GM06990 (cell line): ENCODE results near the gene NES.

Experiments
- DNase-seq: peaks from one replicate; pipeline ENCODE4 v3.0.0-alpha.2; 2011; ENCODE audit not compliant: insufficient read length; ENCODE audit errors: extremely low read depth
- H3K27me3 ChIP-seq: replicated peaks from 2 replicates; pipeline ENCODE4 v1.6.0; 2011; ENCODE audit warnings: low read length; ENCODE audit not compliant: control insufficient read depth, insufficient read depth
- H3K36me3 ChIP-seq: 2 replicates; pipeline ENCODE4 v1.5.1; 2011; ENCODE audit warnings: low read length; ENCODE audit not compliant: control insufficient read depth, insufficient read depth
- H3K4me3 ChIP-seq: replicated peaks from 2 replicates; pipeline ENCODE4 v1.5.1; 2011; ENCODE audit warnings: low read depth, mild to moderate bottlenecking, control low read depth, low read length
- TF ChIP-seq, protein P1 (sequence below): IDR thresholded peaks from 2 replicates; pipeline ENCODE4 v1.5.1; 2011; ENCODE audit warnings: low read length, control low read depth, mild to moderate bottlenecking, inconsistent platforms; ENCODE audit not compliant: insufficient read depth, poor library complexity, severe bottlenecking

The NES gene

DNA sequence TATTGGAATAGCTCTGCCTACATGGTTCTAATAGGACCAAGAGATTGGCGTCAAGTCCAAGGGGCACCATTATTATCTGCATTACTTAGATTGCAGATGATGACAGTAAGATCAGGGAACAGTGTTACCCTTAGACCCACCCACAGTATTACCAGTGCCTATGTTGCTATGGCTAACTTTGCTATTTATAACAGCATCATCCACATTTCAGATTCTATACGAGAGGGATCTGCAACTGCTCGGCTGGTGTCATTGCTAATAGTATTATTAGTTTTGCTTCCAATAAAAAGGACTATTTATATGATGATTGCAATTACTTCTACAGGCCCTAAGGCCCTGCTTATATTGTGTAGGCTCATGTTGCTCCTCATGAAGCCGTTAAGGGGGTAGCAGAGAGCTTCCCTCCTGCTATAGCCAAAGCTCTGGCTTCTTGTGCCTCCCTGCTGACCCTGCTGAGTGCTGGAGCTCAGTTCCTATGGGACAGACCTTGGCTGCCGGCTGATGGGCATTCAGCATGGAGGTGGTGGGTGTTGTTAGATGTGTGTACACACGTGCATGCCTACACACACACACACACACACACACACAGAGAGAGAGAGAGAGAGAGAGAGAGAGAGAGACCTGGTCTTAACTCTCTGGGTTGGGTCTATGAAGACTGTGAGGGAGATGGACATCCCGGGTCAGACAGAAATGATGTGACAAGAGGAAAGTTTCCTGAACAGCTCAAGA, 34.0 kb downstream of the NES start:
- DNase-seq: no peak
- H3K4me3 ChIP-seq: no peak overlapping the region
- H3K36me3 ChIP-seq: no peaks in the 10 kb centered on the region; the same call in none of the 2 replicates
- TF ChIP-seq, protein P1, sequence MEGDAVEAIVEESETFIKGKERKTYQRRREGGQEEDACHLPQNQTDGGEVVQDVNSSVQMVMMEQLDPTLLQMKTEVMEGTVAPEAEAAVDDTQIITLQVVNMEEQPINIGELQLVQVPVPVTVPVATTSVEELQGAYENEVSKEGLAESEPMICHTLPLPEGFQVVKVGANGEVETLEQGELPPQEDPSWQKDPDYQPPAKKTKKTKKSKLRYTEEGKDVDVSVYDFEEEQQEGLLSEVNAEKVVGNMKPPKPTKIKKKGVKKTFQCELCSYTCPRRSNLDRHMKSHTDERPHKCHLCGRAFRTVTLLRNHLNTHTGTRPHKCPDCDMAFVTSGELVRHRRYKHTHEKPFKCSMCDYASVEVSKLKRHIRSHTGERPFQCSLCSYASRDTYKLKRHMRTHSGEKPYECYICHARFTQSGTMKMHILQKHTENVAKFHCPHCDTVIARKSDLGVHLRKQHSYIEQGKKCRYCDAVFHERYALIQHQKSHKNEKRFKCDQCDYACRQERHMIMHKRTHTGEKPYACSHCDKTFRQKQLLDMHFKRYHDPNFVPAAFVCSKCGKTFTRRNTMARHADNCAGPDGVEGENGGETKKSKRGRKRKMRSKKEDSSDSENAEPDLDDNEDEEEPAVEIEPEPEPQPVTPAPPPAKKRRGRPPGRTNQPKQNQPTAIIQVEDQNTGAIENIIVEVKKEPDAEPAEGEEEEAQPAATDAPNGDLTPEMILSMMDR: no peak
- H3K27me3 ChIP-seq: peaks cover 1% of the 10 kb centered on the region; the same call in 1 of the 2 replicates

DNA sequence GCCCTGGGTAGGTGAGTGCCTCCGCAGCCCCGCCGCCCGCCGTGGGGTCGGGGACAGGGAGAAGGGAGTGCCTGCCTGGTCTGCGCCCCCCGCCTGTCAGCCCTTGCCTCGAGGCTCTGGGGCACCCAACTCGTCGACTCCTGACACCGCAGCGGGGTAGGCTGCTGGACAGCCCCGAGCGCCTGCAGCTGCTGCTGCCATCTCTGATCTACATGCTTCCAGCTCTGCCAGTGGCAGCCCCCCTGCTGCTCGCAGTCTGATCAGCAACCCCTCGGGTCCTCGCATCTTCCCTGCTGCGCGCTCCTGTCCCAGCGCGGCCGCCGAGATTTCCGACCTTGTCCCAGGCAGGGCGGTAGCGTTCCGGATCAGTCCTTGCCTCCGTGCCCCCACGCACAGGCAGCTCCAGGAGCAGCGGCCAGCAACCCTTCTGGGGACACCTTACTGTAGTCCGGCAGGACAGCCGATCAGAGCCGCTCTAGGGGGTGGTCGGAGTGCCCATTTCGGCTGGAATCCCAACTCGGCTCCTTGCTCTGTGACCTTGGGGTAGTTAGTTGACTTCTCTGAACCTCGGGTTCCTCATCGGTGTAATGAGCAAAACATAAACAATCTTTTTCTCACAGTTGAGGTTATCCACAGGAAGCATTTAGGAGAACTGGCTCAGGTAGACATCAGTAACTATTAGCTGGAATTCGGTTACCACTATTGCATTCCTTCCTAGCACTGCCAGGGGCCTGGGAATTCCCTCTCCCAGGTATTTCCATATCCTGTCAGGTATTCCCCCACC, 34.8 kb downstream of the NES start:
- DNase-seq: no peak
- Histone ChIP-seq H3K27me3 (peaks cover 3% of the 10 kb centered on the region; the same call in 1 of the 2 replicates), H3K36me3 (no peaks in the 10 kb centered on the region; the same call in none of the 2 replicates), H3K4me3 (no peak overlapping the region)
- TF ChIP-seq, protein P1: no peak

DNA sequence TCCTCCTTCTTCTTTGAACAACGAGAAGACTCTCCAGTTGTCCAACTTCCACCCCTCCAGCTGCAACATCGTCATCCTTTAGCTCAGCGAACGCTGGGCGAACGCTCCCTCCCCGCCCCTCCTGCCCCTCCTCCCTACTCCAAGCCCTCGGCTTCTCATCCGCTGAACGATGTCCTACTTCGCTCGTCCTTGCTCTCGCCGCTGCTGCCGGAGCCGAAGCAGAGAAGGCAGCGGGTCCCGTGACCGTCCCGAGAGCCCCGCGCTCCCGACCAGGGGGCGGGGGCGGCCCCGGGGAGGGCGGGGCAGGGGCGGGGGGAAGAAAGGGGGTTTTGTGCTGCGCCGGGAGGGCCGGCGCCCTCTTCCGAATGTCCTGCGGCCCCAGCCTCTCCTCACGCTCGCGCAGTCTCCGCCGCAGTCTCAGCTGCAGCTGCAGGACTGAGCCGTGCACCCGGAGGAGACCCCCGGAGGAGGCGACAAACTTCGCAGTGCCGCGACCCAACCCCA, 35.4 kb downstream of the NES start, which contains the start of gene BCAN:
TSS of gene BCAN (plus strand) at position 357 of the 504 bp plus-strand sequence. CDS start 3,938 bp downstream, outside the sequence.
- Histone ChIP-seq H3K36me3 (no peaks in the 10 kb centered on the region; the same call in 1 of the 2 replicates), H3K4me3 (no peak within 1 kb of the TSS), H3K27me3 (peaks cover 3% of the 10 kb centered on the region; the same call in 1 of the 2 replicates)
- TF ChIP-seq, protein P1: no peak
- DNase-seq: no peak

DNA sequence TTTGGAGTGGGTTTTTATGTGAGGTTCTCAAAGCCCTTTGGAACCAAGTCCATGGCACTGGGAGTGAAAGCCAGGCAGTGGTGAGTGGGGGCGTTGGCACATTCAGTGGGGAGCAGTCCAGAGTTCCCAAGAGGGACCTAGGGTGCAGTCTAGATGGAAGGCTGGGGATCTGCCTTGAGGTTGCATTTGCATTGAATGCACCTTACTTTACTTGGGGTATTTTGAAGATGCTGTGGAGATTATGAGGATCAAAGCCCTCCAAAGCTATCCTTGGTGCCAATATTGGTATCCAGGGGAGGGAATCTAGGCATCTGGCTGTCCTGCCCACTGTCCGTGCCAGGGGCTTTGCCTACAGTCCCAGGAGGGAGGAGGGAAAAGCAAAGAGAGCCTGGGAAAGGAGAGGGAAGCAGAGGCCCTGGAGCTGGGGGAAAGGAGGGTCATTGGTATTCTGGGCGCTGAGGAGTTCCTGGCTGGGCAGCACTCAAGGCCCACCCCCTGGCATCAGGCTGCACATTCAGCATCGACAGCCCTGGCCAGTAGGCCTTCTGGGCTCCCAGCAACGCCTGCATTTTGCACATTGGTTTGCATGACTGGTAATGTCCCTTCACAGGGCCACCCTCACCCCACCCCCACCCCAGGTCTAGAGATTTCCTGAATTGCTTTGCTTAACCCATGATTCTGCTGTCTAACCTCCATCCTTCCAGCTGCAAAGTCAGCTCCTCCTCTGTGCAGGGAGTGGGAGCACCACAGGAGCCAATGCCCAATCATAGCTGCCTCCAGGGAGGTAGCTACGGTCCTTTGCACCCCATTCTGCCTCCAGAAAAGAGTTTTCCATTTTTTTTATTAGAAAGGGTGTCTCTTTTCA, 36.1 kb downstream of the NES start:
- DNase-seq: no peak
- Histone ChIP-seq H3K27me3 (peaks cover 3% of the 10 kb centered on the region; the same call in 1 of the 2 replicates), H3K36me3 (no peaks in the 10 kb centered on the region; the same call in 1 of the 2 replicates)

More for the DNA sequence above, 36.1 kb downstream of the NES start:
- TF ChIP-seq, protein P1: no peak
- no peak overlapping the region for H3K4me3 ChIP-seq
